GM19324 (cell line): ENCODE measurements around the gene DES.

ENCODE experiments used
- ATAC-seq: cut with Tn5 transposase; IDR thresholded peaks from one replicate; pipeline ENCODE4 v1.9.1; 2021; ENCODE audit warnings: mild to moderate bottlenecking, moderate library complexity; ENCODE audit not compliant: unreplicated experiment, low FRiP score

The DES gene

DNA sequence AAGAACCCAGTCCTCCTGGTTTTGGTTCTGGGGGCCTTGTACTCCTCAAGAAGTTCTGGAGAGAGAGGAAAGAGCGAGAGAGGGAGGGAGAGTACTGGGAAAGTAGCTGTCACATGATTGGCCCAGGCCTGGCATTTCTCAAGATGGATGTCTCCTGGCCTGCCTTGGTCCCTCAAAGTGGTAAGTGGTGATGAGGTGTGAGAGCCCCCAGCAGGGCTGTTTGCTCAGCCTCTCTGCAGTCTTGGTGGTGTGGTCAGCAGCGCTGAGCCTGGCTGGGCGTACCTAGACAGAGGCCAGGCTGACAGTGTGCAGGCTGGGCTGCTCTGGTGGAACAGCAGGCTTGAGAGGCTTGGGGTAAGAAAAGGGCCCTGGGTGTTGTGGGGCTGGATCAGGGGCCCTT is 19.0 kb downstream of the DES start:
- ATAC-seq, result no peak

DNA sequence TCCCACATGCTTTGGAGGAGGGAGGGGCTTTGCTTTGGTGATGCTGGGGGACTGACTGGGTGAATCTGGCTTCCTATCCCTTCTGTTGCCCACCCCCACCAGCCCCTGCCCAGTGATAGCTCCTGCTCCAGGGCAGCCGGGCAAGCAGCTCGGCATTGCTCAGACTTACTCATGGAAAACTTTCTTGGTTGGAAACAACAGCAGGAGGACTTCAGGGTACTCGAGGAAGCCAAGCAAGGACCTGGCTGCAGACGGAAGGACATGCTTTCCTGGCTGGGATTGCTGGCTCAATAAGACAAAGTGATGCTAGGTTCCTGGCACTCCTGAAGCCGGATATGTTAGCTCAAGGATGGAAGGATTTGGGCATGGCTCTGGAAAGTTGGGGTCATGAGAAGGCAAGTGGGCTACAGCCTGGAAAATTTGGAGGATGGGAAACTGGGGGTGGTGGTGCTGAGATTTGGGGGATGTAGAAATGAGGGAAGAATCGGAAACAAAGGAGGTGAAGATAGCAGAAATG is 19.6 kb downstream of the DES start:
- ATAC-seq, result no peak

DNA sequence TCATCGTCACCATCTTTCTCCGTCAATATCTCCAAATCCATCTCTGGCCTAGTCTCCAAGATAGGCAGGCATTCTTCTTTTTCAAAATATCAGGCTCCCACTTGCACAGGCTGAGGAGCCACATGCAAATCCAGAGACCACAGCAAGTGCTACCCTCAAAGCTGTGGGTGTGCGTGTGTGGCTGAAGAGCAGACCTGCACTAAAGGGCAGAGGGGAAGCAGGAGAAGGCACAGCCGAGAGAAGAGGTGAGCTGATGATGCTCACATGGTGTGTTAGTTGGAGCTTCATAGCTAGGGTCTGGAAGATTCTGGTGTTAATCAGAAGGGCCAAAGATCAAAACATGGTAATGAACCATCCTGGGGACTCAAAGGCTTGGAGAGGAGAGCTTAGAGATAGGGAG is 20.3 kb downstream of the DES start:
- ATAC-seq, result no peak

DNA sequence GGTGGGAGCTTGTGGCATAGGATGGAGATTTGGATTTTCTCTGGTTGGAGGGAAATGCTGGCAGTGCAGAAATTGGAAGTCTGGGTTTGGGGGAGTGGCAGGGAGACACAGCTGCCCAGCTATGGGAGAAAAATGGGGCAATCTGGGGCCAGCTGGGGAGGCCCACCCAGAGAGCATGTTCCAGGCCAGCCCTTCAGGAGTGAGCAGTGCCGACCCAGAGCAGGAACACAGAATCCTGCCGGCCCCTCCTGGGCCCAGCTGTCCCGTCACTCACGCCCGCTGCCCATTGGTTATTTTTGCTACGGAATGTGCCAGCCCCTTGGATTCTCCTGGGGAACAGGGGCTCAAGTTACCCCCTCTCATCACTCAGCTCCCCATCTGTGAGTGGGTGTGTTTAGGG is 21.3 kb downstream of the DES start:
- no peak for ATAC-seq

DNA sequence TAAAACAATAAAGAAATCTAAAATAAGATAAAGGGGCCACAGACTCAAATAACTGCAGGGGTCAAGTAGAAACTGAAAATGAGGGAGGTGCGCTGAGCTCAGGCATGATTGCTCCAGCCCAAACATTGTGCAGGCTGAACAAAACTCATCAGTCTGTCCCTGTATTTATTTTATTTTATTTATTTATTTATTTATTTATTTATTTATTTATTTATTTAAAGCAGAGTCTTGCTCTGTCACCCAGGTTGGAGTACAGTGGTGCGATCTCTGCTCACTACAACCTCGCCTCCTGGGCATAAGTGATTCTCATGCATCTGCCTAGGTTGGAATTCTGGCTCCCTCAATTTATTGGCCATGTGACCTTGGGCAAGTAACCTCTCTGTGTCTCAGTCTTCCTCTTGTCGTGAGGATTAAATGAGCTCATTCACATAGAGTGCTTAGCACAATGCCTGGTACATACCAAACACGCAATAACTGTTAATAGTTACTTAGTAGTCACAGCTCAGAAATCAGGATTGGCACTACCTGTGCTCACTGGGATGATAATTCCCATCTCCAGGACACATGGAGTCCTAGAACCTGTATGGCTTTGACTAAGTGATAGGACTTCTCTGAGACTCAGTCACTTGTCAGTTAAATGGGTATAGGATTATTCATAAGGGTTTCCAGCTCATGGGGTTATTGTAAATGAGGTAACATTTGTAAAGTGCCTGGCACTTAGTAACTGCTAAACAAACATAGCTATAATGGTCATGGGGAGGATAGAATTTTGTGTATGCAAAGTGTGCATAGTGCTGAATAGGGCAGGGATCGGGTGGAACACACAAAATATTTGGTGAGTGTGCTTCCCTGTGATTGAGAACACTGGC is 22.4 kb downstream of the DES start:
- no peak for ATAC-seq

DNA sequence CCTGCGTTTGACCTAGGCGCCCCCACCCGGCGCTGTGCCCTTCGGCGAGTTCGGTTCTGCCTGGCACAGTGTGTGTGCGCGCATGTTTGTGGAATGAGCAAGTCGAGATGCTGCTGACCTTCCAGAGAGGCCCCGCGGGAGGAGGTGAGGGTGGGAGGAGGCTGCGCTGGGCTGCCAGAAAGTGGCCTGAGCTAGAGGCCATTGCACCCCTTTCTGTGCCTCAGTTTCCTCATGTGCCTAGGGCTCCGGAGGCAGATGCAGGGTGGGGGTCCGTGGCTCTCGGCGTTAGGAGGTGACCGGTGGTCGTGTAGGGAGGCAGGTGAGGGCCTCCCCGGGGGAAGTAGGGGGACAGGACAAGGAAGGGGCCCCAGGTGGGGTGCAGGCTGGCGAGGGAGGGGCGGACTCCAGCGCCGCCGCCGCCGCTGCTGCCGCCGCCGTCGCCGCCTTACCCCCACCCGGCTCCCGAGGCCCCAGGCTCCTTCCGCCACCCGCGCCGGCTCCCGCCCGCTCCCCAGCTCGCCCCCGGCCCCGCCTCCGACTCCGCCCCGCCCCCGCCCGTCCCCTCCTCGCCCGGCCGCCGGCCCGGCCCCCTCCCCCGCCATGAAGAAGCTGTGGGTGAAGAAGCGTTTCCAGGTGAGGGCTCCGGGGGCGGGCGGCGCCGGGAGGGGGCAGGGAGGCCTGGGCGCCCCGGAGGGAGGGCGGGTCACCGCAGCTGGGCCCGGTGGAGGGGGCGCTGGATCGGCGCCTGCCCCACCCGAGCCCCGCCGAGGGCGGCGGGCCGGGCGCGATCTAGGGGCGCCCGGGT is 23.5 kb downstream of the DES start:
- ATAC-seq, result no peak

DNA sequence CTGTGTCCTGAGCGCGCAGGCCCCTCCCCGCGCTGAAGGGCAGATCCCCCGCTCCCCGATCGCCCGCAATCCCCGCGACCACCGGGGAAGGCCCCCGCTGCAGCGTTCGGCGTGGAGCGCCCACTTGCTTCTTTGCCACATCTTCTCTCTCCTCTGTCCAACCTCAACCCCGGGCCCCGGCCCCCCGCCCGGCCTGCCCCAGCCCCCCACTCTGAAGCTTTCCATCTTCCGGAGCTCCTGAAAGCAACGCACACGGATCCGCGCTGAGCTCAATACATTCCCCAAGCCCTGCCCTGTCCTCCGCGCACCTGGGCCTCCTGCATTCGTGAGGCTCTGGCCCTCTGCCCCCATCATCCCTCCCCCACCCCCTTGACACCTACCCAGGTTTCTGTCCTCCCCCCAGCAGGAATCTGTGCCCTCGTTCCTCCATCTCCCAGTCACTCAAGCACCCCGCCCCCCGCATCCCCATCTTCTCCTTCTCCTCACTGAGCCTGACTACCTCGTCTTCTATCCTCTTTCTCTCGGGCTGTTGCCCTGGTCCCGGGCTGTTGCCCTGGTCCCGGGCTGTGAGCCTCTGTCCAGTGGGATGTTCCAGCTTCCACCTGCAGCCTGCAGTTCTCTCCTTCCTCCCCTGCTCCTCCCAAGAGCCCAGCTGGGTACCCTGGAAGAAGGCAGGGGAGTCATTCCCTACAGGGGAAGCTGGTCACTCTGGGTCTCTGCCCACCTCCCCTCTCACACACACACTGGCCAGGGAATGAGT is 24.3 kb downstream of the DES start:
- ATAC-seq, result no peak

DNA sequence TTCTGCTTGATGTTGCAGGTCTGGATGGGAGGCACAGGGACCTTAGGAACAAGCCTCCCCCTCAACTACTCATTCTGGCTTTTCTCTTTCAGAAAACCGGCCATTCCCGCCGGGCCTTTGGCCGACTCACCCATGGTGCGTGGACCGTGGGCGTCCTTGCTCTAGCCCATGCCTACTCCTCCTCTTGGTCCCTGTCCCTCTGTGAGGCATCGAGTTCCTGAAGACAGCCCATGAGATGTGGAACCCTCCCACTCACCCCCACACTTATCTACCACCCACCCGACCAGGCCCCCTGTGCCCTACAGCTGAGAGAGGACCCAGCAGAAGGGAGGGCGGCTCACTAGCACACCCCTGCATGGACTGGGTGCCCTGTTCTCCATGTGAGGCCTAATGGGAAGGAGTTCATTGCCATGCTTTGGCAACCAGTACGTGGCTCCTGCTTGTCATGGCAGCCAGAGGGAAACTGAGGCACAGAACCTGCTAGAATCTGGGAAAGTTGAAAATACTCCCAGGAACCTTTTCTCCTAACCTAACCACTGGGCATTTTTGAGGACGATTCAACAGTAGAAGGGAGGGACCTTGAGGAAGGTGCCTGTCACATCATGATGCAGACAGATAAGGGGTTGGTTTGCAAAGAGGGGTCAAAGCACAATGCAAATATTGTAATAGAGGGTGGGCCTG is 25.0 kb downstream of the DES start:
- no peak for ATAC-seq

DNA sequence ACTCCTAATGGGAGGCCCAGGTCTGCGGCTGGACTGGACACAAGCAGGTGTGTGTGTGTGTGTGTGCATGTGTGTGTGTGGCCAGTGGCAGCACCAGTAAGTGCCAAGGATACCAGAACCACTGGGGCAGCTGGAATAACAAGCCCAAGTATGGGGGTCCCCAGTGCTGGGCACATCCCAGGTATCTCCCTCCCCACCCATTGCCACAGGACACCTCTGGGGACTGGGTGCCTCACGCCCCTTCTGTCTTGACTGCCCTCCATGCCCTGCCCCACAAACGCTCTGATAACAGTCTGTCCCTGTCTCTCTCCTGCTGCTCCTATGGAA is 25.5 kb downstream of the DES start:
- ATAC-seq, result no peak

DNA sequence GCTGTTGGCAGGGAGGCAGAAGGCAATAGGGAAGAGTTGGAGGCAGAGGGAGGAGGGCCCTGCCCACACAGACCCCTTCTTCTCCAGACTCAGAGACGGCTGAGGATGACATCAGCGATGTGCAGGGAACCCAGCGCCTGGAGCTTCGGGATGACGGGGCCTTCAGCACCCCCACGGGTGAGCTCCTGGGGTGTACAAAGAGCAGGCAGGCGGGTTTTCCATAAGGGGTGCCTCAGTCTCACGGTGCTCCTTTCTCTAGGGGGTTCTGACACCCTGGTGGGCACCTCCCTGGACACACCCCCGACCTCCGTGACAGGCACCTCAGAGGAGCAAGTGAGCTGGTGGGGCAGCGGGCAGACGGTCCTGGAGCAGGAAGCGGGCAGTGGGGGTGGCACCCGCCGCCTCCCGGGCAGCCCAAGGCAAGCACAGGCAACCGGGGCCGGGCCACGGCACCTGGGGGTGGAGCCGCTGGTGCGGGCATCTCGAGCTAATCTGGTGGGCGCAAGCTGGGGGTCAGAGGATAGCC is 26.5 kb downstream of the DES start:
- ATAC-seq, result no peak

DNA sequence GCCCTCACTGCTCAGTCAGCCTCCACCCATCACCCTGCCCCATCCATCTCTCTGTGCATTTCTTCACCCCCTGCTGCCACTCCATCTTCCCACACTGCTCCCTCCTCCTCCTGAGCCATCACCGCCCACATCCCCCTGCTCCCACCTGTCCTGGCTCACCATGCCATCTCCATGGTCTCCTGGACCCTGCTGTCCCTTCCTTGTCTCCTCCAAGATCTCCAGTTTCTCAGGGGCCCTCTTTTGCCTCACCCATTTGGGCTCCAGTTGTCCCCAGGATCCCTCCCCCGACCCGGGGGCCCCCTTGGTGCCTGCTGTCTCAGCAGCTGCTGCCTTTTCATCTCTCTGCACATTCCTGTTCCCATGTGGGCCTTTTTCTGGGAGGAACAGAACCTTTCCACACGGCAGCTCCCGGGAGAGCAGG is 27.1 kb downstream of the DES start:
- no peak for ATAC-seq

DNA sequence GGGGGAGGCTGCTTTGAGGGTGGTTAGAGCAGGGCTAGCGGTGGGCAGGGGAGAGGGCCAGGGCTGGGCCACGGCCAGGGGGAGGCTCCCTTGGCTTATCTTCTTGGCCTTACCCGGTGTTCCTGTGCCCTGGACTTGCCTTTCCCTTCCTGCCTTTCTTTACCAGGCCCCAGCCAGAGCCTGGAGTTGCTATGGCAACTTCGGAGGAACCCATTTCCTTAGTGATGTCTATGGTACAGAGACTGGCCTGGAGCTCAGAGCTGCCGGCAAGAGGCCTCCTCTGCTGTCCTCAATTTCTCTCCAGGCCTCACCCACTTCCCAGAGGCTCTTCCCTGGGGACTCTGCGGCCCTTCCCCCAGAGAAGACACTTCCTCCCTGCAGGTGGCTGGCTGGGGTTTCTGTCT is 27.9 kb downstream of the DES start:
- ATAC-seq, result no peak

DNA sequence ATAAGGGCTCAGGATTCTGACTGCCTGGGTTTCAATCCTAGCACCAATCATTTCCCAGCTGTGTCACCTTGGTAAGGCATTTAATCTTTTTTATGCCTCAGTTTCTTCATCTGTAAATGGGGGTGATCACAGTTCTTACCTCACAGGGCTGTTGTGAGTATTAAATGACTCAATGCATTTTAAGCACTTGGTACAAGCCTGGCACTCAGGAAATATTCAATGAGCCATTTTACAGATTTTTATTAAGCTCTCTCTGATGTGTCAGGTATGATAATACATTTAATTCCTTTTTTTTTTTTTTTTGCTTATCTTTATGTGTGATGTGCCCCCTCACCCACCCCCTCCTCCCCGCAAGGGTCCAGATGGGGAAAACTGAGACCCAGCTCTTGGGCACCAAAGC is 28.5 kb downstream of the DES start:
- no peak for ATAC-seq

DNA sequence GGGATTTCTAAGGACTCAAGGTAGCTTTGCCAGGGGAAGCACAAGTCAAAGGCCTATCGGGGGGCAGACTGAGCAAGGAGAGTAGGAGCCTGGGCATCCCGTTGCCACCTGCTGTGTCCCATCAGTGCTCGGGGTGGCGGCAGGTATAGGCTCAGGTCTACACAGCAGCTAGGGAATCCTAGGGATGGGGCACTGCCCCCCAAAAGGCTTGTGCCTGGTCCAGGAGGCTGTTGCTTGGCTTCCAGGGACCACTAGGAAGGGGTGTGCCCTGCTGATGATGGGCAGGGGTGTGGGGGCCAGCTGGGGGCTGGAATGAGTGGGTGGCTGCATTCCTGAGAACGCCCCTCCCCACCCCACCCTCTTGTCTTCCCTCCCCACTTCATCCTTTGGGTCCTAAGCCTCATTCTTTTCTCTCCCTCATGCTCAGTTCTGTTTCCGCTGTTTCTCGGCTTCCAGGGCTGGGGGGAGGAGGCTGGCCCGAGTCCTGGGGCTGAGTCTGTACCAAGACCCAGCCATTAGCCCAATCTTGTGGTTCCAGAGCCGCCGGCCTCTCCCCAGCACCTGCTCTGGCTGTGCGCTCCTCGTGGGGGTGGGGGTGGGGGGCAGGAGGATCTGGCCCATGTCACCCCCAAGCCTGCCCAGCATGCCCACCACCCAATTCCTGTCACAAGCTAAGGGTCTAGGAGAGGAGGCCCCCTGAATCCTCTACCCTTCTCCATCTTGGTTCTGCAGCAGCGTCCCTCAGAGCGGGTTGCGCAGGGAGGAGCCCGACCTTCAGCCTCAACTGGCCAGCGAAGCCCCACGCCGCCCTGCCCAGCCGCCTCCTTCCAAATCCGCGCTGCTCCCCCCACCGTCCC is 29.3 kb downstream of the DES start:
- no peak for ATAC-seq

DNA sequence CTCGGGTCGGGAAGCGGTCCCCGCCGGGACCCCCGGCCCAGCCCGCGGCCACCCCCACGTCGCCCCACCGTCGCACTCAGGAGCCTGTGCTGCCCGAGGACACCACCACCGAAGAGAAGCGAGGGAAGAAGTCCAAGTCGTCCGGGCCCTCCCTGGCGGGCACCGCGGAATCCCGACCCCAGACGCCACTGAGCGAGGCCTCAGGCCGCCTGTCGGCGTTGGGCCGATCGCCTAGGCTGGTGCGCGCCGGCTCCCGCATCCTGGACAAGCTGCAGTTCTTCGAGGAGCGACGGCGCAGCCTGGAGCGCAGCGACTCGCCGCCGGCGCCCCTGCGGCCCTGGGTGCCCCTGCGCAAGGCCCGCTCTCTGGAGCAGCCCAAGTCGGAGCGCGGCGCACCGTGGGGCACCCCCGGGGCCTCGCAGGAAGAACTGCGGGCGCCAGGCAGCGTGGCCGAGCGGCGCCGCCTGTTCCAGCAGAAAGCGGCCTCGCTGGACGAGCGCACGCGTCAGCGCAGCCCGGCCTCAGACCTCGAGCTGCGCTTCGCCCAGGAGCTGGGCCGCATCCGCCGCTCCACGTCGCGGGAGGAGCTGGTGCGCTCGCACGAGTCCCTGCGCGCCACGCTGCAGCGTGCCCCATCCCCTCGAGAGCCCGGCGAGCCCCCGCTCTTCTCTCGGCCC is 30.1 kb downstream of the DES start:
- ATAC-seq, result no peak

DNA sequence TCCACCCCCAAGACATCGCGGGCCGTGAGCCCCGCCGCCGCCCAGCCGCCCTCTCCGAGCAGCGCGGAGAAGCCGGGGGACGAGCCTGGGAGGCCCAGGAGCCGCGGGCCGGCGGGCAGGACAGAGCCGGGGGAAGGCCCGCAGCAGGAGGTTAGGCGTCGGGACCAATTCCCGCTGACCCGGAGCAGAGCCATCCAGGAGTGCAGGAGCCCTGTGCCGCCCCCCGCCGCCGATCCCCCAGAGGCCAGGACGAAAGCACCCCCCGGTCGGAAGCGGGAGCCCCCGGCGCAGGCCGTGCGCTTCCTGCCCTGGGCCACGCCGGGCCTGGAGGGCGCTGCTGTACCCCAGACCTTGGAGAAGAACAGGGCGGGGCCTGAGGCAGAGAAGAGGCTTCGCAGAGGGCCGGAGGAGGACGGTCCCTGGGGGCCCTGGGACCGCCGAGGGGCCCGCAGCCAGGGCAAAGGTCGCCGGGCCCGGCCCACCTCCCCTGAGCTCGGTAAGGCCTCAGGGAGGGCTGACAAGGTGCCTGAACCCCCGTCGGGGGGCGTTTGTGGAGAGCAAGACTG is 30.7 kb downstream of the DES start:
- ATAC-seq, result no peak

DNA sequence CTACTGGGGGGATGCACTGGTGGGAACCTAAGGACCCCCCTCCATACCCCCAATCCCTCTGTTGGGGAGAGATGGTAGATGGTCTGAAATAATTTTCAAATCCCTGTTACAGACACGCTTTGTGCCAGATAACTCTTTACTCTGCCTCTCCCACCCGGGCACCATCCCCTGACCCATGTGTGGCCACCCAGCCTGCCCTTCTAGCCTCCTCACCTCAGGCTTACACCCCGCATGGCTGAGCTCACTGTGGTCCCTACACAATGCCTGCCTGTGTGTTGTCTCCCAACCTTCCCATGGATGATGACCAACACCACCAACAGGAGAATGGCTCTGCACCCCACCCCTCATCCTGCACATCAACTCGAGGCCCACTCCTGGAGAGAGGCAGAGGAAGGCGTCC is 31.4 kb downstream of the DES start:
- no peak for ATAC-seq

DNA sequence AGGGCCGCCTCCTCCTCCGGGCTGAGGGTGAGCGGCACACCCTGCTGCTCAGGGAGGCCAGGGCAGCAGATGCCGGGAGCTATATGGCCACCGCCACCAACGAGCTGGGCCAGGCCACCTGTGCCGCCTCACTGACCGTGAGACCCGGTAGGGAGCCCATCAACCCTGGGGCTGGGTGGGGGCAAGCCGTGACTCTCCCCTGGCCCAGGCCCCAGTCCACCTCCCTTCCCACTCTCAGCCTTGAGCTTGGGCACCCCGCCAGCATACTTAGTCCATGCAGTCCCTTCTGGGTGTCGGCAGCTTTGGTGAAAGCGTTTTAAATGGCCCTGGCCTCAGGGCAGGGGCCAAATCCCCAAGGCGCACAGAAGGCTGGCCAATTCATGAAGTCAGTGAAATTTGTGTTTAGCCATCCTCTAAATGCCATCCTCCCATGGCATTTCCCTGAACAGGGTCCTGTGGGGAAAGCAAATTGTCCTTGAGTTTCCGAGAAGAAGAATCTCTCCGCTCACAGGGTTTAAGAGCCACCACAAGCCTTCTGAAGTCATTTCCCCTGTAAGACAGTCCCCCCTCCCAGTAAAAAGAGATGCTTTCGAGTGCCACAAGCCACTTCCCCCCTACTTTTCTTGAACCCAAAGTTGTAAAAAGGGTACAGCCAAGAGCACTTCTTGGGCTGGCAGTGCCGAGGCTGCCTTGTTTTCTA is 33.6 kb downstream of the DES start:
- ATAC-seq, result no peak
